Stimulated activated CD8-positive, alpha-beta memory T cell treated with anti-CD3 and anti-CD28 coated beads, Interleukin-15, amount 100 ng/mL, for 4 hours (primary cell): ENCODE results near the gene RASL10A.
A peak's percentile ranks its signal among the peaks of the same experiment; 100 is the strongest.

Source experiments
- DNase-seq, 2 donors: peaks; one replicate each; pipeline ENCODE4 v3.0.0-alpha.2; 2020; ENCODE audit warnings: low read depth in 2 of 2

Gene RASL10A

DNA sequence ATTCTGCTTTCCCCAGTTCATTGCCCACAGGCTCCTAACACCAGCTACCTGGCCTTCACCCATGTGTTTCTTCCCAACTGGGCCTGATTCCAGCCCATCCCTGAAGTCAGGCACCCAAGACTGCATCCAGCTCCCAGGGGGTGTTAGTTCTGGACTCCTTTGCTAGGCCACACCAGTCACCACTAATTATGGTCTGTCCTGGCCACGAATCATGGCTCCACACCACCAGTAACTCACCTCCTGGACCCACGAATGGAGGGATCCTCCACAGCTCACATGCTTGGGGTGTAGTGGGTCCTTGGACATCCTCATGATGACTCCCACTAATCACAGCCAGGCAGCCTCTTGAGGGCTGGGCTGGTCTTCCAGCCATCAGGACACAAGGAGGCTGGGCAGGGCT is 3.6 kb upstream of the RASL10A start:
- no peak for DNase-seq

GRCh38 chr22:29317827-29318454 is 2.4 kb upstream of the RASL10A start:
- no peak for DNase-seq

GRCh38 chr22:29316141-29316828 is 788 bp upstream of the RASL10A start:
- no peak for DNase-seq

DNA sequence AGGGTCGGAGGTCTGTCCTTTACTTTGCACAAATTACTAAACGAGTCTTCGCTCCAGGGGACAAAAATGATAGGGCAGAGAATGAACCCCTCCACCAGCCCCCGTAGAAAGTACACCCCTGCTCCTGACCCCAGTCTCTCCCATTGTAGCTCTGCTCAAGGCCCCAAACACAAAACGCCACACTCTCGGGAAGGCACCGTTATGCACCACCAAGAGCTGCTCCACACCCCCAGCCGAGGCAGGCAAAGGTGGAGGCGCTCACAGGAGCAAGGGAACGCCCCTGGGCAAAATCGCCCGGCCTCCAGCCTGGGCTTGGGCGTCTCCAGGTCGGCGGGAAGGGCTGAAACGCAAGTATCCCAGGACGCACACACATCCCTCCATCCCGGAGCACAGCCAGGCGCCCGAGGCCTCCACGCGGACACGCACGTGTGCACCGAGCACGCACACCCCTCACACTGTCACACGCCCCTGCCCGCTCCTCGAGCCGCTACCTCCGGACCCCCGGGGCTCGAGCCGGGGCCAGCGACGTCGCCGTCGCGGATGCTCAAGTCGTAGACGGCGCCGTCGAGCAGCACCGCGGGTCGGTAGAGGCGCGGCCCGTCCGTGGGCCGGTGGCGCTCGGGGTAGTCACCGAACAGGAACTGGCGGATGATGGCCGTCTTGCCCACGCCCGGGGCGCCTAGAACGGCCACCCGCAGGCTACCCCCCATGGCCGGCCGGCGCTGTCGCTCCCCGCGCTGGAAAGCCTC is 786 bp downstream of the RASL10A start:
- no peak for DNase-seq

GRCh38 chr22:29313576-29314466 is 1.7 kb downstream of the RASL10A start:
- no peak for DNase-seq

- DNase-seq, result no peak
Observed at GRCh38 chr22:29313126-29313575, 2.3 kb downstream of the RASL10A start.

- DNase-seq, result no peak
Observed at GRCh38 chr22:29312218-29313125, 3.0 kb downstream of the RASL10A start.

- DNase-seq, result no peak
Observed at GRCh38 chr22:29311464-29312217, 3.9 kb downstream of the RASL10A start.

DNA sequence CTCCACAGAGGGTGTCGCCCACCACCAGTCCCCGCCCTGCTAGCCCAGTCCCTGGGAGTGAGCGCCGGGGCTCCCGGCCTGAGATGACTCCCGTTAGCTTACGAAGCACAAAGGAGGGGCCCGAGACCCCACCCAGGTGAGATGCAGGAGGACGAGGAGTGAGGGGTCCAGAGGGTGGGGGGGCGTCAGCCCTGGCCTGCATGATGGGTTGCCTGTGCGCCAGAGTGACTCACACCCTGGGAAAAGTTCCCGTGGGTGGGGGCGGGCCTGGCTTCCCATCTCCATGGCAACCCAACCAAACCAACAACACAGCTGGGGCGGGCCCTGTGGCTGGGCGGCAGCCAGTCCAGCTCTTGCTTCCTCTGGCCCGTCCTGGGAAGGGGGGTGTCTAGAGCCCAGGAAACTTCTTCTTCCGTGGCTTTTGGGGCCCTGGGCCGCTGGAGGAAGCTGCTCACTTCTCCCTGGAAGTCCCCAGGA is 4.6 kb downstream of the RASL10A start:
- peak; percentile 48 to 49 for DNase-seq

DNA sequence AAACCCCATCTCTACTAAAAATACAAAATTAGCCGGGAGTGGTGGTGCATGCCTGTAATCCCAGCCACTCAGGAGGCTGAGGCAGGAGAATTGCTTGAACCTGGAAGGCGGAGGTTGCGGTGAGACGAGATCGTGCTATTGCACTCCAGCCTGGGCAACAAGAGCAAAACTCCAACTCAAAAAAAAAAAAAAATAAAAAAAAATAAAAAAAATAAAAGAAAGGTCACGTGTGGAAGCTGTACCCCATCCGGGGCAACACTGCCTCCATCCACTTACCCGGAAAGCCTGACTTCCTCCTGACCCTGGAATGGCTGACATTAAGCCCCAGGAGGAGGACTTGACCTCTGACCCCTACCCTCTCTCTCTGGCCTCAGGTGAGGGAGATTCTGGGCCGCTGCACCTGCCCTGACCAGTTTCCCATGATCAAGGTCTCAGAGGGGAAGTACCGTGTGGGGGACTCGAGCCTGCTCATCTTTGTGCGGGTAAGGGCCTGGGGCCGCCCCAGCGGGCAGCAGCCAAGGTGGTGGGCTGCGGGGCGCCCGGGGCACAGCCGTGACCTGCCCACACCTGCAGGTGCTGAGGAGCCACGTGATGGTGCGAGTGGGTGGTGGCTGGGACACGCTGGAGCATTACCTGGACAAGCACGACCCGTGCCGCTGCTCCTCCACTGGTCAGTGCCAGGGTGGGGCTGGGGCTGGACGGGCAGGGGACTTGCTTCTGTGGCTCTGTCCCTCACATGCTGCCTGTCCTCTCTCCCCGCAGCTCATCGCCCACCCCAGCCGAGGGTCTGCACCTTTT is 5.2 kb downstream of the RASL10A start:
- DNase-seq, result no peak

GRCh38 chr22:29309332-29310064 is 6.0 kb downstream of the RASL10A start:
- no peak for DNase-seq

GRCh38 chr22:29308791-29309262 is 6.7 kb downstream of the RASL10A start:
- no peak for DNase-seq

DNA sequence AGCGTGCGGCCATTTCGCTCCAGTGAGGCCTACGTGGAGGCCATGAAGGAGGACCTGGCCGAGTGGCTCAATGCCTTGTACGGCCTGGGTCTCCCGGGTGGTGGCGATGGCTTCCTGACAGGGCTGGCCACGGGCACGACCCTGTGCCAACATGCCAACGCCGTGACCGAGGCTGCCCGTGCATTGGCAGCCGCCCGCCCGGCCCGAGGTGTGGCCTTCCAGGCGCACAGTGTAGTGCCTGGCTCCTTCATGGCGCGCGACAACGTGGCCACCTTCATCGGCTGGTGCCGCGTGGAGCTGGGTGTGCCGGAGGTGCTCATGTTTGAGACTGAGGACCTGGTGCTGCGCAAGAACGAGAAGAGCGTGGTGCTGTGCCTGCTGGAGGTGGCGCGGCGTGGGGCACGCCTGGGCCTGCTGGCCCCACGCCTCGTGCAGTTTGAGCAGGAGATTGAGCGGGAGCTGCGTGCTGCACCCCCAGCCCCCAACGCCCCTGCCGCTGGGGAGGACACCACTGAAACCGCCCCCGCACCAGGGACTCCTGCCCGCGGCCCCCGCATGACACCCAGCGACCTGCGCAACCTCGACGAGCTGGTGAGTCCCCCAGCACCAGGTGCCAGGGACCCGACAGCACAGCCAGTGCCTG is 7.2 kb downstream of the RASL10A start:
- no peak for DNase-seq

- no peak for DNase-seq
Observed at GRCh38 chr22:29307596-29308147, 7.8 kb downstream of the RASL10A start.

DNA sequence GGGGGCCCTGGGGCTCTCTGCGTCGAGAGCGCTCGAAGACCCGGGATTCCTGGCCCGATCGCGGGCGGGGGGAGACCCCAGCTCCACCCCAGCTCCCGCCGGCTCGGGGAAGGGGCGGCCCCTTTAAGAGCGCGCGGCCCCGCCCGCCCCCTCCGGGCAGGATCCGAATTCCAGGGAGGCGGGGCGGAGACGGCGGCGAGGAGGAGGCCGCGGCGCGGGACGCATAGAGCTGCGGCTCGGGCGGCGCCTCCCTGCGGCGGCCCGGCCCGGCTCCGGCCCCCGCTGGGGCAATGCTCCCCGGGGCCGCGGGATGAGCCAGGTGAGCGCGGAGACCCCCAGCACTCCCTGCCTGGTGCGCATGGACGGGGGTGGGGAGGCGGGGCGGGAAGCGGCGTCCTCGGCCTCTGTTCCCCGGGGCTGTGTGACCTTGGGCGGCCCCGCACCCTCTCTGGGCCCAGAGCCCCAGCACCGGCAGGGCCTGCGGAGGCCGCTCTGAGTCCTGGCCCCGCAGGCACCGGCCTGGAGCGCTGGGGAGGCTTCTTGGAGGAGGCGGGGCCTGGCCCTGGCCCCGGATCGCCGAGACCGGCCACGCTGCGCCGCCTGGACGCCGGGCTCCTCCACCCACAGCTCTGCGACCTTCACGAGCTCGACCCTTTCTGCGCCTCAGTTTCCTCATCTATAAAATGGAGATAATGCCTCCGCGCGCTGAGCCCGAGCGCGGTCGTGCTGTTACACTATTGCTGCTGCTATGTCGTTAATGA is 8.5 kb downstream of the RASL10A start:
- no peak for DNase-seq

DNA sequence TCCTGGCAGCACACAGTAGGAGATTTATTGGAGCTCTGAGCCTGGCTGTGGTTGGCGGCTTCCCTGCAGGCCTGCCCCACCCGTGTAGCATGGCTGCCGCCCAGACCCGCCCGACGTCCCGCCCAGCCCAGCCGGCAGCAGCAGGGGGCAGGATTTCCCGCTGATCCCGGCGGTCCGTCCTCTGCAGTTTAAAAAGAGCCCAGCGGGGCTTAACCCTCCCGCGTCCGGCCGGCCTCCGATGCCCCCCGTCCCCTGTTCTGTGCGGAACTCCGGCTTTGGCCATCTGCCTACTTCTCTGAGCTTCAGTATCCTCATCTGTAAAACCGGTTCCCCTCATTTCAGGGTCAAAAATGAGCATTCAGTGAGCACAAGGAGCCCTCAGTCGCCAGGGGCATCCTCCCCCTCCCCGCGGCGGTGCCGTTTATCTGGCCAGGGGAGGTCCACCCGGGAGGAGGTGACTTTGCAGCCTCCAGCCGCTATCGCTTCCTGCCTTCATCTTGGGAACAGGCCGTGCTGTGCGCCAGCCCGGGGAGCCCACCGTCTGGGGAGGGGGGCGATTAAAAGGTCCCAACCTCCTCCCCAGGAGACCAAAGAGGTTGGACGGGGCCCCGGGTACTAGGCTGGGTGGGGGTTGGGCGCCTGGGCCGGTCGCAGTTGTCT is 9.2 kb downstream of the RASL10A start, which contains the start of gene GAS2L1:
TSS of gene GAS2L1 (plus strand) at position 476 of the 660 bp plus-strand sequence. CDS start 1,456 bp downstream, outside the sequence.
- no peak for DNase-seq
